Endothelial cell of umbilical vein (primary cell): ENCODE results near the gene TAMM41. TPM values are rescaled to one million over a fixed set of nuclear protein-coding genes. Genes with fewer than 3 reads are reported as not detected.

ENCODE experiments used
- BruUV-seq: library from RNA; stranded (reverse); fragments of 400-500 nt; replicated peaks from 2 replicates; lab custom pipeline; 2021; lab: Mats Ljungman, UMichigan
- CTCF ChIA-PET: fragments of 300-600, 350-600 bp; sonication (Branson Sonifier 250); formaldehyde crosslinking; loops from one replicate; lab custom pipeline; 2021; ENCODE audit warnings: antibody characterized with exemption, inconsistent platforms; lab: Charles Lee
- POLR2A ChIA-PET: fragments of 300-600, 350-600 bp; sonication (Branson Sonifier 250); formaldehyde crosslinking; loops from one replicate; lab custom pipeline; 2021; ENCODE audit warnings: antibody characterized with exemption, inconsistent platforms; lab: Charles Lee
- DNase-seq: peaks from one replicate; pipeline ENCODE4 v3.0.0-alpha.2; 2011; ENCODE audit warnings: low read depth, low spot score
- FAIRE-seq: peaks from 2 replicates; lab custom pipeline; 2011; peaks lifted over from hg19 to GRCh38; lab: Jason Lieb, UNC
- H2AFZ ChIP-seq: 2 replicates; pipeline ENCODE4 v1.6.0; 2012; ENCODE audit warnings: low read depth, low read length, control low read depth, inconsistent platforms
- H3K27ac ChIP-seq: 2 replicates; pipeline ENCODE4 v1.5.1; 2011; ENCODE audit warnings: low read depth, mild to moderate bottlenecking, control low read depth, low read length, moderate library complexity; ENCODE audit not compliant: insufficient read depth
- H3K27me3 ChIP-seq, 2 experiments: 2 replicates each; pipeline versions ENCODE4 v1.6.0 to v1.6.1; 2011; ENCODE audit warnings: low read length in 2 of 2, mixed read lengths in 1 of 2; ENCODE audit not compliant: control insufficient read depth in 2 of 2, insufficient read depth in 2 of 2
- H3K36me3 ChIP-seq, 2 experiments: 2 replicates in 1 of 2; 3 replicates in 1 of 2; pipeline ENCODE4 v1.5.1; 2011; ENCODE audit warnings: low read length in 2 of 2, mild to moderate bottlenecking in 1 of 2, moderate library complexity in 1 of 2; ENCODE audit not compliant: control insufficient read depth in 2 of 2, insufficient read depth in 2 of 2; ENCODE audit errors: extremely low read depth in 1 of 2
- H3K4me1 ChIP-seq: 3 replicates; pipeline ENCODE4 v1.5.1; 2011; ENCODE audit warnings: mild to moderate bottlenecking, low read length; ENCODE audit not compliant: control insufficient read depth, insufficient read depth; ENCODE audit errors: extremely low read depth
- H3K4me2 ChIP-seq: 2 replicates; pipeline ENCODE4 v1.6.1; 2011; ENCODE audit warnings: low read length, control low read depth, mixed read lengths; ENCODE audit not compliant: insufficient read depth
- H3K4me3 ChIP-seq, 3 experiments: fragments of 200-600 bp in 1 of 3; sonication (generic), shearing (Covaris generic) in 1 of 3; replicated peaks in 1 of 3; 2 replicates each; pipeline ENCODE4 v1.5.1; 2011 to 2016; ENCODE audit warnings: control low read depth in 3 of 3, low read length in 3 of 3, mild to moderate bottlenecking in 2 of 3, inconsistent platforms in 1 of 3, low read depth in 1 of 3, moderate library complexity in 1 of 3; ENCODE audit not compliant: insufficient read depth in 1 of 3
- H3K79me2 ChIP-seq: 2 replicates; pipeline ENCODE4 v1.6.0; 2012; ENCODE audit warnings: low read length, inconsistent platforms; ENCODE audit not compliant: control insufficient read depth, insufficient read depth
- H3K9ac ChIP-seq: replicated peaks from 2 replicates; pipeline ENCODE3; 2011; ENCODE audit warnings: low read length, control low read depth; ENCODE audit not compliant: insufficient read depth; ENCODE audit errors: extremely low read depth
- H3K9me1 ChIP-seq: replicated peaks from 3 replicates; pipeline ENCODE4 v1.6.0; 2011; ENCODE audit warnings: mild to moderate bottlenecking, low read length; ENCODE audit not compliant: control insufficient read depth, insufficient read depth; ENCODE audit errors: extremely low read depth
- H3K9me3 ChIP-seq: replicated peaks from 2 replicates; pipeline ENCODE4 v1.5.1; 2012; ENCODE audit warnings: low read length, inconsistent platforms; ENCODE audit not compliant: control insufficient read depth, insufficient read depth
- H4K20me1 ChIP-seq: replicated peaks from 2 replicates; pipeline ENCODE3; 2011; ENCODE audit warnings: mild to moderate bottlenecking, low read length; ENCODE audit not compliant: control insufficient read depth, insufficient read depth; ENCODE audit errors: extremely low read depth
- CTCF ChIP-seq, 2 donors: IDR thresholded peaks; 1 replicate in 1 of 2; 2 replicates in 1 of 2; pipeline ENCODE4 v1.5.1; 2011; ENCODE audit warnings: low read length in 2 of 2, mild to moderate bottlenecking in 2 of 2, moderate library complexity in 2 of 2, control low read depth in 1 of 2, inconsistent platforms in 1 of 2, low read depth in 1 of 2; ENCODE audit not compliant: insufficient read depth in 1 of 2; ENCODE audit errors: extremely low read depth in 1 of 2
- POLR2AphosphoS5 ChIP-seq: IDR thresholded peaks from 2 replicates; pipeline ENCODE4 v1.6.1; 2012; ENCODE audit warnings: low read depth, mild to moderate bottlenecking, control low read depth, low read length, moderate library complexity; ENCODE audit not compliant: insufficient read depth
- dilution Hi-C: fragments of 300-500 bp; cut with MboI; formaldehyde crosslinking; loops from one replicate; pipeline ENCODE4 v1.15.0; 2019; ENCODE audit warnings: low sequenced_read_pairs; ENCODE audit not compliant: extremely low pct_ligation_motif_present
- intact Hi-C: fragments of 100-400 bp; cut with micrococcal nuclease; formaldehyde crosslinking; loops from one replicate; pipeline ENCODE4 v1.10.0; 2022
- polyA plus RNA-seq, 4 experiments: library from polyadenylated mRNA; depleted of rRNA in 3 of 4; stranded (reverse) in 3 of 4; unstranded in 1 of 4; fragments of >200 nt; gene quantifications; 2 replicates each; pipeline versions ENCODE4 v1.2.1 to v1.2.3, GENCODE V29; 2011 to 2012; ENCODE audit warnings: missing spikeins in 1 of 4
- total RNA-seq: library from RNA; stranded (reverse); gene quantifications from 2 replicates; pipeline ENCODE4 v1.2.3, GENCODE V29; 2021

Gene TAMM41
- total and polyA plus RNA-seq, 2 donors (not counting 3 experiments of a cell fraction or from before 2014, with no cell fraction given) = 12.6 to 29.7 TPM

GRCh38 chr3:11770477-11771391, 76.0 kb downstream of the TAMM41 start:
- Histone ChIP-seq H3K36me3 (no peaks in the 10 kb centered on the region), H3K4me2 (peak overlapping the region; percentile 20), H2AFZ (peak overlapping the region; percentile 55), H3K27me3 (no peaks in the 10 kb centered on the region), H3K4me3 (no peak overlapping the region), H4K20me1 (no peaks in the 10 kb centered on the region), H3K4me1 (peaks cover 11% of the 10 kb centered on the region), H3K9me1 (no peaks in the 10 kb centered on the region), H3K9ac (no peak overlapping the region), H3K9me3 (no peaks in the 10 kb centered on the region), H3K27ac (no peak overlapping the region), H3K79me2 (no peaks in the 10 kb centered on the region)
- TF ChIP-seq CTCF (IDR thresholded peaks at IDR 0.05; ENCODE audit: extremely low read depth in 1 of 2, insufficient read depth in 1 of 2, low read depth in 1 of 2, low read length in 2 of 2) (no peak), POLR2AphosphoS5 (peak; percentile 20)
- no TSS peak for BruUV-seq
- dilution Hi-C loops = no loop called here
- DNase-seq (peak; percentile 85), FAIRE-seq (peak; percentile 97)
- intact Hi-C loops = loop anchor here (1.0 to 5.0 kb wide), 2 partner anchors 407 to 615 kb away; no protein-coding TSS in a partner anchor
- POLR2A ChIA-PET = no interaction called here
- CTCF ChIA-PET = interaction anchor here (0.9 to 1.6 kb wide), 3 partner anchors 10 to 391 kb away, joined by 3 to 6 read pairs (median 5); no protein-coding TSS in a partner anchor
